ENCODE results near the gene PCDHA6. TPM values are rescaled to one million over a fixed set of nuclear protein-coding genes. Genes with fewer than 3 reads are reported as not detected.
A peak's percentile ranks its signal among the peaks of the same experiment; 100 is the strongest.
"Not testable (repeated sequence)": the region's sequence is repeated elsewhere in the genome, so short reads cannot be mapped to it uniquely, and the experiment has no call there.

The PCDHA6 gene
- total RNA-seq, 4 donors from 2014 or later = 0.19 to 0.27 (median 0.21) TPM; not detected in 1

- Histone ChIP-seq H3K36me3 (no peaks in the 10 kb centered on the region), H3K9me3 (peaks cover 0 to 36% (median 25%) of the 10 kb centered on the region in 3 donors), H3K27ac (no peak overlapping the region), H3K4me1 (no peaks in the 10 kb centered on the region), H3K4me3 (no peak overlapping the region), H3K27me3 (peaks cover 0 to 45% (median 0%) of the 10 kb centered on the region in 4 donors)
- TF ChIP-seq, protein P1, sequence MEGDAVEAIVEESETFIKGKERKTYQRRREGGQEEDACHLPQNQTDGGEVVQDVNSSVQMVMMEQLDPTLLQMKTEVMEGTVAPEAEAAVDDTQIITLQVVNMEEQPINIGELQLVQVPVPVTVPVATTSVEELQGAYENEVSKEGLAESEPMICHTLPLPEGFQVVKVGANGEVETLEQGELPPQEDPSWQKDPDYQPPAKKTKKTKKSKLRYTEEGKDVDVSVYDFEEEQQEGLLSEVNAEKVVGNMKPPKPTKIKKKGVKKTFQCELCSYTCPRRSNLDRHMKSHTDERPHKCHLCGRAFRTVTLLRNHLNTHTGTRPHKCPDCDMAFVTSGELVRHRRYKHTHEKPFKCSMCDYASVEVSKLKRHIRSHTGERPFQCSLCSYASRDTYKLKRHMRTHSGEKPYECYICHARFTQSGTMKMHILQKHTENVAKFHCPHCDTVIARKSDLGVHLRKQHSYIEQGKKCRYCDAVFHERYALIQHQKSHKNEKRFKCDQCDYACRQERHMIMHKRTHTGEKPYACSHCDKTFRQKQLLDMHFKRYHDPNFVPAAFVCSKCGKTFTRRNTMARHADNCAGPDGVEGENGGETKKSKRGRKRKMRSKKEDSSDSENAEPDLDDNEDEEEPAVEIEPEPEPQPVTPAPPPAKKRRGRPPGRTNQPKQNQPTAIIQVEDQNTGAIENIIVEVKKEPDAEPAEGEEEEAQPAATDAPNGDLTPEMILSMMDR (IDR thresholded peaks at IDR 0.05) = no peak
- TF ChIP-seq POLR2A (IDR thresholded peaks at IDR 0.05) = no peak
- 26 to 41% methylated on average over 10 to 18 of the region's 18 CpGs for WGBS, 2 donors
- intact Hi-C loops (cut with DNase I) = no loop called here
- no peak for DNase-seq
Observed at GRCh38 chr5:140828362-140828737, 590 bp downstream of the PCDHA6 start.

GRCh38 chr5:140829511-140830501, 2.0 kb downstream of the PCDHA6 start:
- Histone ChIP-seq H3K9me3 (peaks cover 0 to 36% (median 24%) of the 10 kb centered on the region in 3 donors), H3K27me3 (peaks cover 0 to 43% (median 0%) of the 10 kb centered on the region in 4 donors)
- H3K27ac ChIP-seq; H3K36me3 ChIP-seq; H3K4me1 ChIP-seq; H3K4me3 ChIP-seq; DNase-seq; intact Hi-C loops (cut with DNase I): not testable (repeated sequence)
- 60 to 63% methylated on average over 12 of the region's 106 CpGs for WGBS, 2 donors

DNA sequence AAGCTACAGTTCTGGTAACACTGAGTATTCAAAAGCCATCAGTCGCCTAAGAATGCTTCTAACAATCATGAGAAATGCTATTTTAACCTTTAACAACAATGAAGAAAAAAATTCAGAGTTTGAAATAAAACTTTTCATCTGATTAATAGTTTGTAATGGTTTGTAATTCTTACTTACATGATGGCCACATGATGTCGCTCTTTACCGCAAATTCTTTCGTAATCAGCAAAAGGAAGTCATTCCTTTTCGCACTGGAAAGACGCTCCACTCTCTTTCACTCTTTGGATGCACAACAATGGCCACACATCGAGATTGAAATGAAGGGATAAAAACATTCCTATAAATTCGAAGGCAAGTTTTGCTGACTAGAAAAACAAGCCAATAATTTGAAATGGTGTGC, 6.2 kb downstream of the PCDHA6 start, which contains the start of gene PCDHA7:
Gene PCDHA7 (plus strand): TSS at position 277 of the 400 bp plus-strand sequence. CDS start 115 bp downstream, at position 392.
- peaks cover 0 to 36% (median 0%) of the 10 kb centered on the region in 4 donors for H3K27me3 ChIP-seq
- no peak within 1 kb of the TSS for H3K27ac ChIP-seq
- DNase-seq = no peak
- intact Hi-C loops (cut with DNase I) = no loop called here
- H3K4me3 ChIP-seq = peak within 1 kb of the TSS in 1 of 4 donors; percentile 28
- TF ChIP-seq, protein P1 (IDR thresholded peaks at IDR 0.05) = no peak
- TF ChIP-seq POLR2A (IDR thresholded peaks at IDR 0.05) = no peak
- WGBS, 2 donors = 20 to 25% methylated on average over 8 of the region's 8 CpGs
- peaks cover 0 to 46% (median 29%) of the 10 kb centered on the region in 3 donors for H3K9me3 ChIP-seq
- H3K4me1 ChIP-seq = no peaks in the 10 kb centered on the region
- no peaks in the 10 kb centered on the region for H3K36me3 ChIP-seq

- H3K27ac ChIP-seq; H3K4me1 ChIP-seq; H3K36me3 ChIP-seq; DNase-seq; intact Hi-C loops (cut with DNase I): not testable (repeated sequence)
- H3K4me3 ChIP-seq = peak overlapping the region in 1 of 4 donors; percentile 28
- 21 to 39% methylated on average over 13 to 17 of the region's 38 CpGs for WGBS, 2 donors
- peaks cover 0 to 40% (median 26%) of the 10 kb centered on the region in 3 donors for H3K9me3 ChIP-seq
- peaks cover 0 to 38% (median 0%) of the 10 kb centered on the region in 4 donors for H3K27me3 ChIP-seq
Observed at GRCh38 chr5:140834439-140835008, 6.8 kb downstream of the PCDHA6 start.

- Histone ChIP-seq H3K4me1 (no peaks in the 10 kb centered on the region), H3K4me3 (no peak overlapping the region), H3K36me3 (no peaks in the 10 kb centered on the region), H3K9me3 (peaks cover 0 to 37% (median 19%) of the 10 kb centered on the region in 3 donors), H3K27me3 (peaks cover 0 to 31% (median 0%) of the 10 kb centered on the region in 4 donors), H3K27ac (no peak overlapping the region)
- intact Hi-C loops (cut with DNase I) = no loop called here
- no peak for TF ChIP-seq POLR2A (IDR thresholded peaks at IDR 0.05)
- TF ChIP-seq, protein P1 (IDR thresholded peaks at IDR 0.05) = no peak
- WGBS, 2 donors = 63 to 64% methylated on average over 39 to 61 of the region's 103 CpGs
- no peak for DNase-seq
Observed at GRCh38 chr5:140835622-140836510, 8.1 kb downstream of the PCDHA6 start.

All from esophagus squamous epithelium (tissue), 5 donors.